Measurements from ENCODE around the gene RAB35. TPM values are rescaled to one million over a fixed set of nuclear protein-coding genes. Genes with fewer than 3 reads are reported as not detected.

RAB35 gene
- total RNA-seq, 1 experiment from 2014 or later: 62.0 TPM

GRCh38 chr12:120093336-120093591 is 23.3 kb downstream of the RAB35 start:
- Histone ChIP-seq H3K27me3 (ENCODE audit: control insufficient read depth, insufficient read depth, low read length) (no peaks in the 10 kb centered on the region), H3K9me3 (ENCODE audit: control insufficient read depth, insufficient read depth, low read depth, low read length) (no peaks in the 10 kb centered on the region), H3K36me3 (ENCODE audit: control insufficient read depth, insufficient read depth, low read length) (no peaks in the 10 kb centered on the region), H3K27ac (ENCODE audit: low read length) (no peak overlapping the region), H3K4me1 (ENCODE audit: control insufficient read depth, insufficient read depth, low read length) (peaks cover 5% of the 10 kb centered on the region), H3K4me3 (ENCODE audit: low read depth in 2 of 2, low read length in 2 of 2) (no peak overlapping the region)
- ChIA-PET CTCF (no interaction called here), POLR2A (no interaction called here)
- intact Hi-C loops (cut with micrococcal nuclease; ENCODE audit: unreplicated experiment): no loop called here
- TF ChIP-seq POLR2AphosphoS5 (IDR thresholded peaks at IDR 0.05; ENCODE audit: low read depth, low read length) (no peak), CTCF (IDR thresholded peaks at IDR 0.05) (no peak), REST (IDR thresholded peaks at IDR 0.05; ENCODE audit: insufficient read depth in 1 of 2, low read depth in 2 of 2, low read length in 1 of 2) (no peak), TCF7L2 (IDR thresholded peaks at IDR 0.05; ENCODE audit: low read depth, low read length) (no peak), SIN3A (IDR thresholded peaks at IDR 0.05; ENCODE audit: borderline replicate concordance, insufficient read depth, low read depth, low read length) (no peak)
- no TSS peak for BruUV-seq (replicated peaks)
- ATAC-seq (no peak), DNase-seq (ENCODE audit: low read depth, low spot score) (no peak)
- in situ Hi-C loops (cut with HindIII; ENCODE audit: low pct_unique_long_range_greater_than_20kb, low sequenced_read_pairs): no loop called here

GRCh38 chr12:120092551-120093335 is 23.8 kb downstream of the RAB35 start:
- no TSS peak for BruUV-seq (replicated peaks)
- intact Hi-C loops (cut with micrococcal nuclease; ENCODE audit: unreplicated experiment): no loop called here
- no peak overlapping the region for H3K4me3 ChIP-seq (ENCODE audit: low read depth in 2 of 2, low read length in 2 of 2)
- ChIA-PET POLR2A (no interaction called here), CTCF (interaction anchor here (0.7 kb wide), 1 partner anchor 104 kb away, joined by 4 read pairs; no protein-coding TSS in a partner anchor)
- H3K27ac ChIP-seq (ENCODE audit: low read length): no peak overlapping the region
- peaks cover 5% of the 10 kb centered on the region for H3K4me1 ChIP-seq (ENCODE audit: control insufficient read depth, insufficient read depth, low read length)
- in situ Hi-C loops (cut with HindIII; ENCODE audit: low pct_unique_long_range_greater_than_20kb, low sequenced_read_pairs): no loop called here
- no peaks in the 10 kb centered on the region for H3K36me3 ChIP-seq (ENCODE audit: control insufficient read depth, insufficient read depth, low read length)
- no peak; the same call in 1 of the 2 replicates for ATAC-seq
- no peak for DNase-seq (ENCODE audit: low read depth, low spot score)
- no peaks in the 10 kb centered on the region for H3K27me3 ChIP-seq (ENCODE audit: control insufficient read depth, insufficient read depth, low read length)
- H3K9me3 ChIP-seq (ENCODE audit: control insufficient read depth, insufficient read depth, low read depth, low read length): no peaks in the 10 kb centered on the region
- TF ChIP-seq REST (IDR thresholded peaks at IDR 0.05; ENCODE audit: insufficient read depth in 1 of 2, low read depth in 2 of 2, low read length in 1 of 2): no peak
- TF ChIP-seq TCF7L2 (IDR thresholded peaks at IDR 0.05; ENCODE audit: low read depth, low read length): no peak
- TF ChIP-seq POLR2AphosphoS5 (IDR thresholded peaks at IDR 0.05; ENCODE audit: low read depth, low read length): no peak
- no peak for TF ChIP-seq CTCF (IDR thresholded peaks at IDR 0.05)
- TF ChIP-seq SIN3A (IDR thresholded peaks at IDR 0.05; ENCODE audit: borderline replicate concordance, insufficient read depth, low read depth, low read length): no peak

Measured in Panc1 (cell line).